HepG2 (cell line): Measurements from ENCODE around the gene CSMD2. TPM values are rescaled to one million over a fixed set of nuclear protein-coding genes. Genes with fewer than 3 reads are reported as not detected.

Experiments
- ATAC-seq: fragments of 200-7000 bp; cut with Tn5 transposase; 3 replicates; pipeline ENCODE4 v1.9.1; 2020; ENCODE audit warnings: mild to moderate bottlenecking, moderate library complexity
- BruUV-seq: library from RNA; stranded (reverse); fragments of 400-500 nt; replicated peaks from 2 replicates; lab custom pipeline; 2021; lab: Mats Ljungman, UMichigan
- CTCF ChIA-PET: fragments of 300-600 bp; formaldehyde crosslinking; extraction: SDS; loops from one replicate; lab custom pipeline; 2021; ENCODE audit warnings: low total read pairs, inconsistent platforms, low intra/inter-chr PET ratio; lab: Yijun Ruan, JAX
- POLR2A ChIA-PET: fragments of 350-600 bp; sonication (Branson Sonifier 250); formaldehyde crosslinking; loops from one replicate; lab custom pipeline; 2020; ENCODE audit warnings: antibody characterized with exemption, inconsistent platforms; lab: Yijun Ruan, JAX
- DNase-seq: peaks from one replicate; pipeline ENCODE4 v3.0.0-alpha.2; 2015; ENCODE audit warnings: low spot score
- FAIRE-seq: peaks from 3 replicates; lab custom pipeline; 2011; peaks lifted over from hg19 to GRCh38; lab: Jason Lieb, UNC
- H2AFZ ChIP-seq: one replicate; pipeline ENCODE4 v1.6.1; 2011; ENCODE audit warnings: low read length, inconsistent platforms
- H3K27ac ChIP-seq: fragments of 300-600 bp; 3 replicates; pipeline ENCODE4 v1.8.0; 2011; ENCODE audit warnings: mixed run types, mild to moderate bottlenecking, mixed read lengths, low read length, inconsistent platforms; ENCODE audit not compliant: insufficient read depth; ENCODE audit errors: extremely low read length
- H3K27me3 ChIP-seq, 2 experiments: fragments of 200-600 bp in 1 of 2; 2 replicates in 1 of 2; 3 replicates in 1 of 2; pipeline versions ENCODE4 v1.6.0 to v1.8.0; 2011; ENCODE audit warnings: low read length in 2 of 2, mild to moderate bottlenecking in 2 of 2, moderate library complexity in 2 of 2, inconsistent platforms in 1 of 2; ENCODE audit not compliant: insufficient read depth in 2 of 2, control insufficient read depth in 1 of 2
- H3K36me3 ChIP-seq, 2 experiments: fragments of 200-600 bp in 1 of 2; replicated peaks in 1 of 2; 2 replicates in 1 of 2; 3 replicates in 1 of 2; pipeline versions ENCODE4 v1.5.1 to v1.8.0; 2011; ENCODE audit warnings: low read length in 2 of 2, inconsistent platforms in 1 of 2; ENCODE audit not compliant: insufficient read depth in 2 of 2, control insufficient read depth in 1 of 2
- H3K4me1 ChIP-seq: 2 replicates; pipeline ENCODE4 v1.5.1; 2012; ENCODE audit warnings: low read length, inconsistent platforms; ENCODE audit not compliant: insufficient read depth
- H3K4me2 ChIP-seq: 2 replicates; pipeline ENCODE4 v1.6.0; 2011; ENCODE audit warnings: low read depth, low read length, inconsistent platforms
- H3K4me3 ChIP-seq, 3 experiments: fragments of 200-600 bp in 1 of 3; sonication (generic), shearing (Covaris generic) in 1 of 3; replicated peaks in 1 of 3; 2 replicates each; pipeline ENCODE4 v1.5.1; 2011 to 2016; ENCODE audit warnings: low read length in 3 of 3, inconsistent platforms in 2 of 3, low read depth in 2 of 3, mild to moderate bottlenecking in 2 of 3, control low read depth in 1 of 3, mixed read lengths in 1 of 3; ENCODE audit not compliant: insufficient read depth in 1 of 3
- H3K79me2 ChIP-seq: one replicate; pipeline ENCODE4 v1.6.1; 2011; ENCODE audit warnings: low read length, inconsistent platforms; ENCODE audit not compliant: insufficient read depth
- H3K9ac ChIP-seq: 2 replicates; pipeline ENCODE4 v1.6.0; 2011; ENCODE audit warnings: mild to moderate bottlenecking, low read depth, low read length, inconsistent platforms; ENCODE audit not compliant: insufficient read depth
- H3K9me3 ChIP-seq: 2 replicates; pipeline ENCODE4 v1.5.1; 2012; ENCODE audit warnings: mild to moderate bottlenecking, low read length
- H4K20me1 ChIP-seq: 2 replicates; pipeline ENCODE4 v1.6.0; 2011; ENCODE audit warnings: inconsistent platforms, mild to moderate bottlenecking, low read length, moderate library complexity; ENCODE audit not compliant: insufficient read depth
- BCLAF1 ChIP-seq: fragments of 450-650 bp; IDR thresholded peaks from 2 replicates; pipeline ENCODE4 v1.6.1; 2017; ENCODE audit warnings: mild to moderate bottlenecking
- CEBPB ChIP-seq: IDR thresholded peaks from 2 replicates; pipeline ENCODE4 v1.6.1; 2011; ENCODE audit warnings: low read depth, low read length, improper control_type of control experiment, borderline replicate concordance
- NCOA1 ChIP-seq: sonication (generic); formaldehyde crosslinking; IDR thresholded peaks from 2 replicates; pipeline ENCODE4 v1.9.0; 2021; ENCODE audit warnings: missing genetic modification reagents
- U2AF2 ChIP-seq: fragments of 200-400 bp; formaldehyde crosslinking; IDR thresholded peaks from 2 replicates; pipeline ENCODE4 v1.6.1; 2017; ENCODE audit warnings: low read depth, mild to moderate bottlenecking, low read length
- ZNF143 ChIP-seq: sonication (generic); formaldehyde crosslinking; IDR thresholded peaks from 2 replicates; pipeline ENCODE4 v1.4.0; 2020; ENCODE audit warnings: missing genetic modification reagents
- ZNF230 ChIP-seq: sonication (generic); formaldehyde crosslinking; IDR thresholded peaks from 2 replicates; pipeline ENCODE4 v1.4.0; 2020; ENCODE audit warnings: mild to moderate bottlenecking, missing genetic modification reagents
- ZNF713 ChIP-seq: sonication (generic); formaldehyde crosslinking; IDR thresholded peaks from 2 replicates; pipeline ENCODE4 v1.4.0; 2020; ENCODE audit warnings: mild to moderate bottlenecking, missing genetic modification reagents
- ZNF850 ChIP-seq: sonication (generic); formaldehyde crosslinking; conservative IDR thresholded peaks from 2 replicates; pipeline ENCODE4 v1.9.0; 2021; ENCODE audit warnings: mild to moderate bottlenecking, missing genetic modification reagents
- WGBS: methylation state at CpG from one replicate; pipeline ENCODE4 v1.1.6; 2017; ENCODE audit warnings: low lambda C conversion rate; 5-methylcytosine and 5-hydroxymethylcytosine counted together
- in situ Hi-C: cut with HindIII; loops from 2 replicates; pipeline ENCODE4 v1.10.0; 2017; ENCODE audit warnings: low pct_unique_long_range_greater_than_20kb; ENCODE audit not compliant: extremely low pct_ligation_motif_present
- intact Hi-C: fragments of 100-400 bp; cut with micrococcal nuclease; formaldehyde crosslinking; loops from one replicate; pipeline ENCODE4 v1.10.0; 2022; ENCODE audit not compliant: unreplicated experiment
- polyA plus RNA-seq, 8 experiments: library from polyadenylated mRNA; depleted of rRNA in 3 of 8; stranded (reverse) in 7 of 8; unstranded in 1 of 8; fragments of >200 nt; fragmentation: Illumina TruSeq in 4 of 8; extraction: Trizol in 4 of 8; gene quantifications; 2 replicates each; pipeline versions ENCODE4 v1.2.1 to v1.2.3, GENCODE V29; 2011 to 2016; ENCODE audit warnings: low read depth in 4 of 8, missing spikeins in 1 of 8, mixed read lengths in 1 of 8; ENCODE audit not compliant: insufficient read depth in 1 of 8
- total RNA-seq, 5 experiments: library from RNA; depleted of rRNA; stranded (reverse); fragments of >200 nt; fragmentation: Illumina TruSeq; extraction: Trizol; gene quantifications; 2 replicates each; pipeline ENCODE4 v1.2.3, GENCODE V29; 2016; ENCODE audit warnings: low read depth in 1 of 5

The CSMD2 gene
- total and polyA plus RNA-seq, 2 of the 13 experiments (the other 11 are each of a cell fraction or from before 2014, with no cell fraction given) = not detected

- TF ChIP-seq ZNF143 (CRISPR knock-in tag) (no peak), ZNF850 (no peak), NCOA1 (CRISPR knock-in tag) (no peak), U2AF2 (no peak), ZNF713 (CRISPR knock-in tag) (no peak)
Measured at GRCh38 chr1:34060187-34060730, 104.8 kb downstream of the CSMD2 start (continued).

GRCh38 chr1:34057347-34058130 lies 107.5 kb downstream of the CSMD2 start:
- POLR2A ChIA-PET = no interaction called here
- Histone ChIP-seq H3K27ac (no peak overlapping the region), H4K20me1 (no peaks in the 10 kb centered on the region), H3K4me2 (no peak overlapping the region), H3K36me3 (no peaks in the 10 kb centered on the region), H3K4me1 (no peaks in the 10 kb centered on the region), H3K27me3 (no peaks in the 10 kb centered on the region), H3K79me2 (no peaks in the 10 kb centered on the region), H3K9ac (no peak overlapping the region), H2AFZ (no peak overlapping the region), H3K9me3 (peaks cover 12% of the 10 kb centered on the region), H3K4me3 (no peak overlapping the region)
- DNase-seq (no peak), FAIRE-seq (no peak), ATAC-seq (no peak)
- TF ChIP-seq ZNF230 (CRISPR knock-in tag) = no peak
- WGBS = 2% methylated on average over 7 of the region's 11 CpGs
- no TSS peak for BruUV-seq
- CTCF ChIA-PET = no interaction called here
- intact Hi-C loops = no loop called here
- in situ Hi-C loops = no loop called here

GRCh38 chr1:34055818-34056217 lies 109.2 kb downstream of the CSMD2 start:
- Histone ChIP-seq H3K9me3 (peaks cover 6% of the 10 kb centered on the region; the same call in 1 of the 2 replicates), H4K20me1 (no peaks in the 10 kb centered on the region), H3K27ac (no peak overlapping the region), H3K9ac (no peak overlapping the region), H3K4me3 (no peak overlapping the region), H3K4me1 (no peaks in the 10 kb centered on the region)
- POLR2A ChIA-PET = no interaction called here
- WGBS = 8% methylated on average over 5 of the region's 5 CpGs
- no peak for DNase-seq
- in situ Hi-C loops = no loop called here
- peak; percentile 70 for TF ChIP-seq CEBPB
- no peak for TF ChIP-seq BCLAF1
- TF ChIP-seq, all 625 proteins: peak for 1
- Histone ChIP-seq H3K4me2 (no peak overlapping the region), H3K27me3 (no peaks in the 10 kb centered on the region), H2AFZ (no peak overlapping the region), H3K79me2 (no peaks in the 10 kb centered on the region), H3K36me3 (no peaks in the 10 kb centered on the region)
- intact Hi-C loops = no loop called here
- CTCF ChIA-PET = no interaction called here
- BruUV-seq = no TSS peak
- FAIRE-seq (no peak), ATAC-seq (no peak)
